HepG2 (cell line): ENCODE results near the gene B3GNT7. TPM values are rescaled to one million over a fixed set of nuclear protein-coding genes. Genes with fewer than 3 reads are reported as not detected.

Source experiments
- BCL3 ChIP-seq: sonication (generic); formaldehyde crosslinking; IDR thresholded peaks from 2 replicates; pipeline ENCODE4 v1.5.1; 2020; ENCODE audit warnings: mild to moderate bottlenecking, missing genetic modification reagents, moderate library complexity
- GABPB1 ChIP-seq: IDR thresholded peaks from 2 replicates; pipeline ENCODE4 v1.6.1; 2016; ENCODE audit warnings: mild to moderate bottlenecking, missing genetic modification reagents, moderate library complexity, missing compliant biosample characterization
- HNRNPL ChIP-seq: fragments of 200-400 bp; formaldehyde crosslinking; IDR thresholded peaks from 2 replicates; pipeline ENCODE4 v1.6.1; 2017; ENCODE audit warnings: mild to moderate bottlenecking, low read depth, low read length
- PATZ1 ChIP-seq: sonication (generic); formaldehyde crosslinking; IDR thresholded peaks from 2 replicates; pipeline ENCODE4 v1.4.0; 2020; ENCODE audit warnings: missing genetic modification reagents
- RARA ChIP-seq: IDR thresholded peaks from 2 replicates; pipeline ENCODE4 v1.6.1; 2016; ENCODE audit warnings: missing genetic modification reagents, missing compliant biosample characterization
- RXRA ChIP-seq: sonication (generic); formaldehyde crosslinking; IDR thresholded peaks from 2 replicates; pipeline ENCODE4 v1.5.1; 2020; ENCODE audit warnings: missing genetic modification reagents
- XRCC5 ChIP-seq: fragments of 200-400 bp; formaldehyde crosslinking; optimal IDR thresholded peaks from 2 replicates; pipeline ENCODE3; 2017; ENCODE audit warnings: mild to moderate bottlenecking, low read length
- ZFX ChIP-seq: sonication (generic); formaldehyde crosslinking; IDR thresholded peaks from 2 replicates; pipeline ENCODE4 v1.4.0; 2020; ENCODE audit warnings: mild to moderate bottlenecking, low read depth, missing genetic modification reagents, moderate library complexity
- ZNF619 ChIP-seq: sonication (generic); formaldehyde crosslinking; IDR thresholded peaks from 2 replicates; pipeline ENCODE4 v1.4.0; 2020; ENCODE audit warnings: mild to moderate bottlenecking, missing genetic modification reagents
- ZNF768 ChIP-seq: sonication (generic); formaldehyde crosslinking; IDR thresholded peaks from 2 replicates; pipeline ENCODE4 v1.4.0; 2020; ENCODE audit warnings: missing genetic modification reagents
- ZNF776 ChIP-seq: sonication (generic); formaldehyde crosslinking; IDR thresholded peaks from 2 replicates; pipeline ENCODE4 v1.4.0; 2020; ENCODE audit warnings: mild to moderate bottlenecking, missing genetic modification reagents
- polyA plus RNA-seq, 8 experiments: library from polyadenylated mRNA; depleted of rRNA in 3 of 8; stranded (reverse) in 7 of 8; unstranded in 1 of 8; fragments of >200 nt; fragmentation: Illumina TruSeq in 4 of 8; extraction: Trizol in 4 of 8; gene quantifications; 2 replicates each; pipeline versions ENCODE4 v1.2.1 to v1.2.3, GENCODE V29; 2011 to 2016; ENCODE audit warnings: low read depth in 4 of 8, missing spikeins in 1 of 8, mixed read lengths in 1 of 8; ENCODE audit not compliant: insufficient read depth in 1 of 8
- total RNA-seq, 5 experiments: library from RNA; depleted of rRNA; stranded (reverse); fragments of >200 nt; fragmentation: Illumina TruSeq; extraction: Trizol; gene quantifications; 2 replicates each; pipeline ENCODE4 v1.2.3, GENCODE V29; 2016; ENCODE audit warnings: low read depth in 1 of 5
- TF ChIP-seq, protein P1 (sequence below): sonication (generic); formaldehyde crosslinking; IDR thresholded peaks from 2 replicates; pipeline ENCODE4; 2020; ENCODE audit warnings: missing genetic modification reagents, mild to moderate bottlenecking, borderline replicate concordance
- TF ChIP-seq, protein P2 (sequence below): sonication (generic); formaldehyde crosslinking; IDR thresholded peaks from 2 replicates; pipeline ENCODE4 v1.9.0; 2022; ENCODE audit warnings: missing genetic modification reagents, mild to moderate bottlenecking, borderline replicate concordance
- TF ChIP-seq, protein P3 (sequence below): sonication (generic); formaldehyde crosslinking; IDR thresholded peaks from 2 replicates; pipeline ENCODE4 v1.4.0; 2020; ENCODE audit warnings: mild to moderate bottlenecking, missing genetic modification reagents

Gene B3GNT7
- total and polyA plus RNA-seq, 2 of the 13 experiments (the other 11 are each of a cell fraction or from before 2014, with no cell fraction given): 0.04 to 0.24 TPM

- TF ChIP-seq ZNF776 (CRISPR knock-in tag) (0 out of 2 replicates have a peak, but pooled peaks have one; percentile 39), PATZ1 (peak; percentile 96), RXRA (CRISPR knock-in tag) (peak; percentile 47; the same call in 1 of the 2 replicates), ZNF768 (CRISPR knock-in tag) (peak; percentile 46; the same call in 1 of the 2 replicates), XRCC5 (peak; percentile 67), BCL3 (CRISPR knock-in tag) (0 out of 2 replicates have a peak, but pooled peaks have one; percentile 16), ZFX (CRISPR knock-in tag) (peak; percentile 12; the same call in 1 of the 2 replicates), RARA (CRISPR knock-in tag) (0 out of 2 replicates have a peak, but pooled peaks have one; percentile 34), ZNF619 (CRISPR knock-in tag) (0 out of 2 replicates have a peak, but pooled peaks have one; percentile 60), HNRNPL (0 out of 2 replicates have a peak, but pooled peaks have one; percentile 60), GABPB1 (0 out of 2 replicates have a peak, but pooled peaks have one; percentile 24)
- TF ChIP-seq, protein P1, sequence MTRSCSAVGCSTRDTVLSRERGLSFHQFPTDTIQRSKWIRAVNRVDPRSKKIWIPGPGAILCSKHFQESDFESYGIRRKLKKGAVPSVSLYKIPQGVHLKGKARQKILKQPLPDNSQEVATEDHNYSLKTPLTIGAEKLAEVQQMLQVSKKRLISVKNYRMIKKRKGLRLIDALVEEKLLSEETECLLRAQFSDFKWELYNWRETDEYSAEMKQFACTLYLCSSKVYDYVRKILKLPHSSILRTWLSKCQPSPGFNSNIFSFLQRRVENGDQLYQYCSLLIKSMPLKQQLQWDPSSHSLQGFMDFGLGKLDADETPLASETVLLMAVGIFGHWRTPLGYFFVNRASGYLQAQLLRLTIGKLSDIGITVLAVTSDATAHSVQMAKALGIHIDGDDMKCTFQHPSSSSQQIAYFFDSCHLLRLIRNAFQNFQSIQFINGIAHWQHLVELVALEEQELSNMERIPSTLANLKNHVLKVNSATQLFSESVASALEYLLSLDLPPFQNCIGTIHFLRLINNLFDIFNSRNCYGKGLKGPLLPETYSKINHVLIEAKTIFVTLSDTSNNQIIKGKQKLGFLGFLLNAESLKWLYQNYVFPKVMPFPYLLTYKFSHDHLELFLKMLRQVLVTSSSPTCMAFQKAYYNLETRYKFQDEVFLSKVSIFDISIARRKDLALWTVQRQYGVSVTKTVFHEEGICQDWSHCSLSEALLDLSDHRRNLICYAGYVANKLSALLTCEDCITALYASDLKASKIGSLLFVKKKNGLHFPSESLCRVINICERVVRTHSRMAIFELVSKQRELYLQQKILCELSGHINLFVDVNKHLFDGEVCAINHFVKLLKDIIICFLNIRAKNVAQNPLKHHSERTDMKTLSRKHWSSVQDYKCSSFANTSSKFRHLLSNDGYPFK (CRISPR knock-in tag): 0 out of 2 replicates have a peak, but pooled peaks have one; percentile 30
- TF ChIP-seq, protein P2, sequence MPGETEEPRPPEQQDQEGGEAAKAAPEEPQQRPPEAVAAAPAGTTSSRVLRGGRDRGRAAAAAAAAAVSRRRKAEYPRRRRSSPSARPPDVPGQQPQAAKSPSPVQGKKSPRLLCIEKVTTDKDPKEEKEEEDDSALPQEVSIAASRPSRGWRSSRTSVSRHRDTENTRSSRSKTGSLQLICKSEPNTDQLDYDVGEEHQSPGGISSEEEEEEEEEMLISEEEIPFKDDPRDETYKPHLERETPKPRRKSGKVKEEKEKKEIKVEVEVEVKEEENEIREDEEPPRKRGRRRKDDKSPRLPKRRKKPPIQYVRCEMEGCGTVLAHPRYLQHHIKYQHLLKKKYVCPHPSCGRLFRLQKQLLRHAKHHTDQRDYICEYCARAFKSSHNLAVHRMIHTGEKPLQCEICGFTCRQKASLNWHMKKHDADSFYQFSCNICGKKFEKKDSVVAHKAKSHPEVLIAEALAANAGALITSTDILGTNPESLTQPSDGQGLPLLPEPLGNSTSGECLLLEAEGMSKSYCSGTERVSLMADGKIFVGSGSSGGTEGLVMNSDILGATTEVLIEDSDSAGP (CRISPR knock-in tag): peak; percentile 22; the same call in 1 of the 2 replicates
- TF ChIP-seq, protein P3, sequence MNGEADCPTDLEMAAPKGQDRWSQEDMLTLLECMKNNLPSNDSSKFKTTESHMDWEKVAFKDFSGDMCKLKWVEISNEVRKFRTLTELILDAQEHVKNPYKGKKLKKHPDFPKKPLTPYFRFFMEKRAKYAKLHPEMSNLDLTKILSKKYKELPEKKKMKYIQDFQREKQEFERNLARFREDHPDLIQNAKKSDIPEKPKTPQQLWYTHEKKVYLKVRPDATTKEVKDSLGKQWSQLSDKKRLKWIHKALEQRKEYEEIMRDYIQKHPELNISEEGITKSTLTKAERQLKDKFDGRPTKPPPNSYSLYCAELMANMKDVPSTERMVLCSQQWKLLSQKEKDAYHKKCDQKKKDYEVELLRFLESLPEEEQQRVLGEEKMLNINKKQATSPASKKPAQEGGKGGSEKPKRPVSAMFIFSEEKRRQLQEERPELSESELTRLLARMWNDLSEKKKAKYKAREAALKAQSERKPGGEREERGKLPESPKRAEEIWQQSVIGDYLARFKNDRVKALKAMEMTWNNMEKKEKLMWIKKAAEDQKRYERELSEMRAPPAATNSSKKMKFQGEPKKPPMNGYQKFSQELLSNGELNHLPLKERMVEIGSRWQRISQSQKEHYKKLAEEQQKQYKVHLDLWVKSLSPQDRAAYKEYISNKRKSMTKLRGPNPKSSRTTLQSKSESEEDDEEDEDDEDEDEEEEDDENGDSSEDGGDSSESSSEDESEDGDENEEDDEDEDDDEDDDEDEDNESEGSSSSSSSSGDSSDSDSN: peak; percentile 33; the same call in 1 of the 2 replicates
These were observed 4.6 kb downstream of the B3GNT7 start (continued) for GRCh38 chr2:231399853-231400680.
